ENCODE measurements around the gene TMPRSS5.
A peak's percentile ranks its signal among the peaks of the same experiment; 100 is the strongest.
"Not testable (repeated sequence)": the region's sequence is repeated elsewhere in the genome, so short reads cannot be mapped to it uniquely, and the experiment has no call there.

The TMPRSS5 gene

DNA sequence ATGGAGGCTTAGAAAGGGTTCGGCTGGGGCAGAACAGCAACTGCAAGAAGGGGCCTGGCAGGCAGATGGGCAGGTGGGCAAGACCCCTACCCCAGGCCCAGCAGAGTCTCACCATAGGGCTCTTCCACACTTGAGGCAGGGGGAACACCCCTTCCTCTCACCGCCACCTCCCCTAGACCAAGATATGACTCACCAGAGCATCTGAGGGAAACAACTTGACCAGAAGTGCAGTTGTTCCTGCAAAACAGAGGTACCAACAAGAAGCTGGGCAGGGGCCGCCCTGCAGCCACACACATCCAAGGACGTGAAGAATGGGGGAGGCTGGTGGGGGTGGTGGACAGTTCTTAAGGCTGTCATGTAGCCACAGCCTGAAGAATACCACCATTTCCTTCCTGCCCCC, 10.9 kb downstream of the TMPRSS5 start:
- DNase-seq = peak; percentile 30

DNA sequence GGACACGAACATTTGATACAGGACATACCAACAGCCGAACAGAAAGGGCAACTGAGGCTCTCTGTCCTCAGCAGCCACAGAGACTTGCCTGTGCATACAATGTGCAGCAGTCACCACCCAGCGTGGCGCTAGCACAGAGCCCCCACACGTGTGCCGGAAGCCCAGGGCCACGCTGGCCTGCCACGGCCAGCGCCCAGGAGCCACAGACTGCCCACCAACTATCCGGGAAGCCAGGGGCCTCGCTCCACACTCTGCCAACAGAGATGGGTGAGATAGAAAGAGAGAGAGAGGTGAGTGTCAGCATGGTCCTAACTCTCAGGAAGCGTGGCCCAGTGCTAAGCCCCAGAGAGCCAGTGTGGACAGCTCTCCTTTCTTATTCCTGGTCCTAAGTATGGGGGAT, 11.7 kb downstream of the TMPRSS5 start:
- no peak for DNase-seq

- no peak for DNase-seq
Observed at GRCh38 chr11:113693030-113693429, 13.1 kb downstream of the TMPRSS5 start.

DNA sequence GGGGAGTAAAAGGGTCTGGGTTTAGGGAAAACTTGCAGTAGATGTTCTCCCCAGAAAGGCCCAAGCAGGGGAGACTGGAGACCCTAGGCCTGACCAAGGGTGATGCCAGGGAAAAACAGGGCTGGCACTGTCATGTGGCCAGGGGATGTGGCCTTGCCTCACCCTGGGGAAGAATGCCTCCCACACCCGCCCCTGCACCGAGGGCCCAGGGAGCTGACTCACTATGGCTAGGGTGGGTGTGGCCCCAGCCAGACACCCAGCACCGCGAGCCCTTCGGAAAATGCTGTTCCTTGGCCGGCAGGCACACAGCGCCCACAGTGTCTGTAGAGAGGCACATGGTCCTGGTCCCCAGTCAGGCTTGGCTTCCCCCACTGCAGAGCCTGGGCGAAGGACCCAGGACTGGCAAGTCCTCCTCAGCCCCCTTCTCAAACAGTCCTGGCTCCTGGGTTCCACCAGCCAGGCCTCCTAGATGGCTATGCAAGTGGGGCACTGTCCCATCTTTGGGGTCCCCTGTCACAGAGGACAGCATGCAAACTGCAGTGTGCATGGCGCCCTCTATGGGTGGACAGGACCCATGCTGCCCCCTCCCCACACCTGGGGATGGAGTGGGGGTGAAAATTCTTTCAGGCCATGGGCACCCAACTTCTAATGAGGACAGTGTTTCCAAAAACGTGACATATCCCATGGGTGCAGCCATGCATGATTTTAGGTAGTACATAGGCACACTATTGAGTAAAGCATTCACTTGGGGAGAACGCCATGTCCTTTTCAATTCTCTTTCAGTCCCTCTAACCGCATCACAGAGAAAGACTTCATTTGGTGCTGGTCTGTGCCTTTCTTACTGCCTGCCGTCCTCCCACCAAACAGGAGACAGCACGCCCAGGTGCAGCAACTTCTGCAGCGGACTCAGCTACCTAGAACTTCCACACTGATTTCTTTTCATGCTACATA, 15.2 kb downstream of the TMPRSS5 start:
- peak; percentile 61 for DNase-seq

DNA sequence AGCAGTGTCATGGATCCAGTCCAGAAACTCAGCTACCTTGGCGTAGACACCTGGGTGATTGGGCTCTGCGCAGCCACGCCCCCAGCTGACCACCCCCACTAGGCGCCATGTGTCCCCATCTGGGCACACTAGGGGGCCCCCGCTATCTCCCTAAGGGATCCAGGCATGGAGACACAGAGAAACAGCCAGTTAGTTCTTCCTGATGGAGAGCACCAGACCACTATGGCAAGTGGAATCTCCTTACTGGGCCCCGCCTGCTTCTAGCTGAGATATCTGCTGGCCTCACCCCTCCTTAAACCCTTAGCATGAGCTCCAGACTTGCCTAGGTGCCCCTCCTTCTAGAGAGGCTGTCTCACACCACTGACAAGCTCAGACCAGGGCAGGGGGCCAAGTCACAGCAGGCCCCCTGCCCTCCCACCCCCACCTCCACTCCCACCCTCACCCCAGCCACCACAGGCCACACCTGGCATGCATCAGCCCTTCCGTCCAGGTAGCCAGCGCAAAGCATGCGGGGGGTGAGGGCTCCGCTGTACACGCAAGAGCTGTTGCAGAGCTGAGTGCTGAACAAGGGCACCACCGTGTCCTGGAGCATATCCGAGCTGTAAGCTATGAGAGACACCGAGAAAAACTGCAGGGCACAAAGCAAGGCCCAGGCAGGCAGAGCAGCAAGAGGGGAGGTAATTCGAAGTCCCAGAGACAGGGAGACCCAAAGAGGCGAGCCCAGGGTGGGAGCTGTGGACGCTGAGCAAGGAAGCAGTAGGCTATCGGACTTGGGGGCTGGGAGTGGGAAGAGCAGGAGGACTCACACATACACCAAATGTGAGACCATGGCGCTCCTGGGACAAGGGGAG, 16.1 kb downstream of the TMPRSS5 start:
- no peak for DNase-seq

- DNase-seq = peak; percentile 69
Observed at GRCh38 chr11:113685654-113686359, 20.3 kb downstream of the TMPRSS5 start.

DNA sequence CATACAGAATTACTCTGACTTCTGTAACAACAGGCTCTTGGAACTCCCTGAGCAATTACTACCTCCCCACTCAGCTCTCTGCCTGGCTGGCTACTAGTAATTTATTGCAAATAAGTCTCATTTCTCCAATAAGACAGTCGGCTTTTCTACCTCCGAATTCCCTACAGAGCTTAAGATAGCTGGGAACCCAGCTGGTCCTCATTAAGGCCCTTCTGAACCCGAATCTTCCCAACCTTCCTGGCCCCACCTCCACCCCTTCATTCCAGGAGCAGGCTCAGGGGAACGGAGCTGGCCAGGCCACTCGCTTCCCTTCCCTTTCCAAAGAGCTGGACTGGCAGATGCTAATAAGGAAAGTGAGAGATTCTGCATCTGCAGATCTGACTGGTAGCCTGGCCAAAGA, 21.6 kb downstream of the TMPRSS5 start:
- no peak for DNase-seq

DNA sequence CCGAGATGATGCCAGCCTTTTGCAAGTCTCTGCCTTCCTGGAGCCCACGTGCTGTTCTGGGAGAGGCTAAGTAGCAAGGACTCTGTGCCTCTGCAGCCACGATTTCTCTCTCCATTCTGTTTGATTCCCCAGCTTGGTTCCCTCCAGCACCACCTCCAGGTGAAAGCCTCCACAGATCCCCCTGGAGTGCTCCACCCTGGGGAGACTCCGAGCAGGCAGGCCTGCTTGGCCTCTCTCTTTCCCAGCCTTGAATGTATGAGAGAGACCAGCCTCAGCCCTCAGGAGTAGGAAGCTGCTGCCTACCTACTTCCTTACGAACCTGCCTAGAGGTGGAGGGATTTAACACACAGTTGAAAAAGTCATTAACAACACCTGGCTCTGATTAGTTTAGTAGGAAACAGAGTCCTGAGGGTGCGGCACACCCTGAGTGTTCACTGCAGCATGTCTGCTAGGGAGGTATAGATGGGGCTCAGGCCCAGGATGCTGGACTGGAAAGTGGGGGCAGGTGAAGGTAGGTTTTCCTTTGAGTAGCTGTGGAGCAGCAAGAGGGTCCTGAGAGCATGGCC, 22.5 kb downstream of the TMPRSS5 start:
- no peak for DNase-seq

- DNase-seq = no peak
Observed at GRCh38 chr11:113681711-113682413, 24.2 kb downstream of the TMPRSS5 start.

- no peak for DNase-seq
Observed at GRCh38 chr11:113681282-113681681, 24.8 kb downstream of the TMPRSS5 start.

DNA sequence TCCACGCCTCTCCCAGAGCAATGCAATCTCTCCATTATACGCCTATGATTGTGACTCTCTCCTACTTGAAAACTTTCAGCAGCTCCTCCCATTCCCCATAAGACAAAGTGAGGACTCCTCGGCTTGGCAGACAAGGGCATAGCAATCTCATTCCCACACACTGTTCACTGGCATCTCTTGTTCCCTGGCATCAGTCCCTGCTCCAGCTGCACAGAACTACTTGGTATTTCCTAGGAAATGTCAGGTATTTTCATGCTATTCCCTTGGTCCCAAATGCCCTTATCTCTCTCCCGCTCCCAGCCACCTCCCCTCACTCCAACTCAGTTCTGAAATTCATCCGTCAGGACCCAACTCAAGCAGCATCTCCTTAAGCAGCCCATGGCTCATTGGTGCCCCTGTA, 28.4 kb downstream of the TMPRSS5 start:
- no peak for DNase-seq

DNA sequence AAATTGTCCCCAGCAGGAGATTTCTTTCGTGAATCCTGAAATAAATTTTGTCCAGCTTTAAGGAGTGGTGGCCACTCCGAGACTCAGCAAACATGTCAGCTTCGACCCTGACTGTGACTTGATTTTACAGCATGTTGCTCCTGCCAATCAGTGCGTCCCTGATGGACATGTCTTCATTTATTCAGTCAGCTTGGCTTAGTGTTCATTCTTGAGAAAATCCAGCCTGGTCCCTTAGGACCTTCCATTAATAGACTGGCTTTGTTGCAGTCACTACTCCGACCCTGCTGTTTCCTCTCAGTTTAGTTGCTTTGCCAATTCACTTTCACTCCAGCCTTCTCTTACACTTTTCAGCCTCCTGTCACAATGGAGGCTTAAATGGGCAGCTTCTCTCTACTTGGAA, 30.5 kb downstream of the TMPRSS5 start:
- DNase-seq = no peak

DNA sequence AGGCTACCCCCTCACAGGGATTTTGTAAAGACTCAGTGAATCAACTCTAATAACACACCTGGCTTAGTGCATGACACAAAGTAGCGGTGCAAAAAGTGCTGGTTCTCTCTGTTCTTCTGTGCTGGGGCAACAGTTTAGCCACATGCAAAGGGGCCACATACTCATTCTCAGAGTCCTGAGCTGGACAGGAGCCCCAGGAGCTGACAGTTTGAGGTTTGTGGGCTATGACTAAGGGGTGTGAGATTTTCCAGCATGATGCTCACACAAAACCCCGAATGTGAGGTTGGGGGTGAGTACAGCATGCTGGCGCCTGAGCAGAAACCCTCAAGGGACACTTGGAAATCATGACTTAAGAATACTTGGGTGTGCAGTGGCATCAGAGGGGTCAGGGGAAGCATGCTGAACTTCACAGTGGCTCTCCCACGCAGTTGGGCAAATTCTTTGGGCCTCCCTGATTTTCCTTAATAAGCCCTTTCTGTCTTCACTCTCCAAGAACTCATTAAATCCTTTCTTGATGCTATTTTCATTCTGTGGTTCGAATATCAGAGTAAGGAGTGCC, 31.0 kb downstream of the TMPRSS5 start:
- DNase-seq = peak; percentile 90

- DNase-seq = no peak
Observed at GRCh38 chr11:113674397-113674685, 31.8 kb downstream of the TMPRSS5 start.

GRCh38 chr11:113673550-113674396, 32.3 kb downstream of the TMPRSS5 start:
- no peak for DNase-seq

DNA sequence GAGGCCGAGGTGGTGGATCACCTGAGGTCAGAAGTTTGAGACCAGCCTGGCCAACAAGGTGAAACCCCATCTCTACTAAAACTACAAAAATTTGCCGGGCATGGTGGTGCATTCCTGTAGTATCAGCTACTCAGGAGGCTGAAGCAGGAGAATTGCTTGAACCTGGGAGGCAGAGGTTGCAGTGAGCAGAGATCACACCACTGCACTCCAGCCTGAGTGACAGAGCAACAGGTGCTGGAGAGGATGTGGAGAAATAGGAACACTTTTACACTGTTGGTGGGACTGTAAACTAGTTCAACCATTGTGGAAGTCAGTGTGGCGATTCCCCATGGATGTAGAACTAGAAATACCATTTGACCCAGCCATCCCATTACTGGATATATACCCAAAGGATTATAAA, 34.2 kb downstream of the TMPRSS5 start:
- not testable (repeated sequence) for DNase-seq

DNA sequence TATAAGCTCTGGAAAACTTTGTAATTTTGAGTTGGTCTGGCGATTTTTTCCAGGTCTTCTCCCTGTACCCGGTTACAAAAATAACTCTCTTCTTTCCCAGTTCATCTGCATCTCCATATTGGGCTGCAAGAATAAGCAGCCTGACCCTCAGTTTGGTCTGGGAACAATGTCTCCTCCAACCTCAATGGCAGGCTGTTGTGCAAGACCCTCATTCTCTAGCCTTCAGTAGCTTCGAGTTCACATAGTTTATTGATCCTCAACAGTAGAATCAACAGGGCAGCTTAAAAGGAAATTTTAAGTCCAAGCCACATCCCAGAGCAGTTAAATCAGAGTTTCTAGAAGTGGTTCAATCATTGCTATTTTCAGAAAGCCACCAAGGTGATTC, 35.3 kb downstream of the TMPRSS5 start:
- no peak for DNase-seq

DNA sequence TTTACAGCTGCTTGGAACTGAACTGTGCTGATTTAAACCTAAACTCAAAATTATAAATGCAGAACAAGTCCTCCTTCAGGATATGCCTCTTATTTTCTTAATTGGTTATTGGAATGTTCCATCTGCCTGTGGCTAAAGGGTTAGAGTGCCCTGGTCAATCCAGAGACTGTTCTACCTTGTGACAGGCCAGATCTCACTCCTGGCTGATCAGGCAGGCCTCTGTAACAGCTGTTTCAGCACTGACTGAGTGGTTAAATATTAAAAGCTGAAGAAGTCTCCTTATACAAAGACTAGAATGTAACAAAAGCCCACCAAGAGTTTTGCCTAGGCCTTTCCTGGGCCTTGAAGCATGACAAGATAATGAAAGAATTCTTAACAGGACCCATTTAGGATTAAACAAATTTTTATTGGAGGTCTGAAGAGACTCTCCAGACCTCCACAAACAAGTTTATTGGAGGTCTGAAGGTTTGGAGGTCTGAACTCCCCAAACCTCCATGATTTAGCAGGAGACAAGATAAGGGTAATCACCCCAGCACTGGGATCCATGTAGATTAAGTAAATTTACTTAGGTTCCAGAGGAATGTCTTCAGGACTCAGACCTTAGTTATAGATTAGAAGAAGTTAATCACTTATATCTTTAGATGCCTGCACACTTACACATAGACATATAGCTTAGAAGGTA, 35.8 kb downstream of the TMPRSS5 start:
- DNase-seq = no peak

- no peak for DNase-seq
Observed at GRCh38 chr11:113668255-113668654, 37.9 kb downstream of the TMPRSS5 start.

DNA sequence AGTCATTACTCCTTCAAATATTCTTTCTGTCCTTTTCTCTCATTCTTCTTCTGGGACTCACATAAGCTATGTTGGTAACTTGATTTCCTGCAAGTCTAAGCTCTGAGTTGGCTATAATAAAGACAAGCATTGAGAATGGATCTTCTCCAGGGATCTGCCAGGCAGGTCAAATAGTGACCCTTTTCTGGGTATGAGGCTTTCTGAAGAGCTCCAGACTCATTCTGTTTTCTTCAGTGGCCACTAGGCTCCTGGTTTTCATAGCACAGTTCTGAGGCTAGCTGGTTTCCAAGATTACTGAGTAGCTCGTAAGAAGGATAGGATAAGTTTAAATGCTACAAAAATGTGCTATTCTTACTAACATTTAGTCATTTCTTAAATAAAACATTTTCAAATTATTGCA, 38.3 kb downstream of the TMPRSS5 start:
- no peak for DNase-seq

DNA sequence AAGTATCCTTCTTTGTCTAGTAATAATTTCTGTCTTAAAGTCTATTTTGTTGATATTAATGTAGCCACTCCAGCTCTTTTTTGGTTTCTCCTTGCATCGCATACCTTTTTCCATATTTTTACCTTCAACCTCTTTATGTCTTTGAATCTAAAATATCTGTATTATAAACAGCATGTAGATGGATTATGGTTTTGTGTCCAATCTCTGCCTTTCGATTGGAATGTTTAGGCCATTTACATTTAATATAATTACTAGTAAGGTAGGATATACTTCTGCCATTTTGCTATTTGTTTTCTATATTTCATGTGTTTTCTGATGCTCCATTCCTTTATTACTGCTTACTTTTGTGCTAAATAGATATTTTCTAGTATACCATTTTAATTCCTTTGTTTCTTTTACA, 39.5 kb downstream of the TMPRSS5 start:
- DNase-seq = no peak

Measured in activated CD4-positive, alpha-beta T cell treated with anti-CD3 and anti-CD28 coated beads, Interleukin-2, Interleukin-6, amounts not matched to agents 100 ng/mL and 50 ng/mL, durations not matched to agents 16 hours and 8 hours (primary cell).